ENCODE results near the gene CRELD1.
"Not testable (repeated sequence)": the region's sequence is repeated elsewhere in the genome, so short reads cannot be mapped to it uniquely, and the experiment has no call there.

CRELD1 gene

DNA sequence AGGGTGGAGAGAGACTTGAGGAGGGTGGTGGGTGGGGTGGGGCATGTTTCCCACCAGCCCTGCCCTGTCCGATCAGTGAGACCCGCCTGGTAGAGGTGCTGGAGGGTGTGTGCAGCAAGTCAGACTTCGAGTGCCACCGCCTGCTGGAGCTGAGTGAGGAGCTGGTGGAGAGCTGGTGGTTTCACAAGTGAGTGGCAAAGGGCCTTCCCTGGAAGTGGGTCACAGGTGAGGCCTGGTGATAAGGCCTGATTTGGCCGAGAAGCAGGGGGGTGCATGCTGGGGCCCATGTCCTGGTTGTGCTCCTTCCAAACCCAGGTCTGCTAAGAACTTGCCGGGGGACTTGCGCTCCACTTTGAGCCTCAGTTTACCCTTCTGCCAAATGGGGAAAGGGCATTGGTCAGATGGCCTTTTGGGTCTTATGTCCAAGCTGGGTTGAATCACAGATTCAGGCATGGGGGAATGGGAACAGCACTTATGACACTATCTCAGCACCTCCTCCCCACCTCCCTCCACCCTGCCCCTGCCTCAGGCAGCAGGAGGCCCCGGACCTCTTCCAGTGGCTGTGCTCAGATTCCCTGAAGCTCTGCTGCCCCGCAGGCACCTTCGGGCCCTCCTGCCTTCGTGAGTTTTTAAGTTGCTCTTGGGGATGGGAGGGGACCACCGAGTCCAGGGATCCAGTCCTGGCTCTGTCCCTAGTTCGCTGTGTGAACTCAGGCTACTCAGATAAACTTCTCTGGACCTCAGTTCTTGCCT lies 4.0 kb downstream of the CRELD1 start:
- no peak for DNase-seq

DNA sequence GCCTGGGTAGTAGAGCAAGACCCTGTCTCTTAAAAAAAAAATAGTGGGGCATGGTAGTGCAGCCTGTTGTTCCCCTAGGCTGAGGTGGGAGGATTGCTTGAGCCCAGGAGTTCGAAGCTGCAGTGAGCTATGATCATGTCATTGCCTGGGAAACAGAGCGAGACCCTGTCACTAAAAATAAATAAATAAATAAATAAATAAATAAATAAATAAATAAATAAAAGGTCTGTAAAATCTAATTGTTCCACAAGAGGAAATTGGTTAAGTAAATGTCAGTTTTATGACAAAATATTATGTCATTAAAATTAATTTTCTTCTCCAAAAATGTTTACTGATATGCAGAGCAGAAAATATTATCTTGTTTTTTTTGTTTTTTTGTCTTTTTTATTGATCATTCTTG lies 5.3 kb downstream of the CRELD1 start:
- no peak for DNase-seq

DNA sequence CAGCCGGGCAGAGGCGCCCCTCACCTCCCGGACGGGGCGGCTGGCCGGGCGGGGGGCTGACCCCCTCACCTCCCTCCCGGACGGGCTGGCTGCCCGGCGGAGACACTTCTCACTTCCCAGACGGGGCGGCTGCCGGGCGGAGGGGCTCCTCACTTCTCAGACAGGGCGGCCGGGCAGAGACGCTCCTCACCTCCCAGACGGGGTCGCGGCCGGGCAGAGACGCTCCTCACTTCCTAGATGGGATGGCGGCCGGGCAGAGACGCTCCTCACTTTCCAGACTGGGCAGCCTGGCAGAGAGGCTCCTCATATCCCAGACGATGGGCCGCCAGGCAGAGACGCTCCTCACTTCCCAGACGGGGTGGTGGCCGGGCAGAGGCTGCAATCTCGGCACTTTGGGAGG lies 6.3 kb downstream of the CRELD1 start:
- not testable (repeated sequence) for DNase-seq

DNA sequence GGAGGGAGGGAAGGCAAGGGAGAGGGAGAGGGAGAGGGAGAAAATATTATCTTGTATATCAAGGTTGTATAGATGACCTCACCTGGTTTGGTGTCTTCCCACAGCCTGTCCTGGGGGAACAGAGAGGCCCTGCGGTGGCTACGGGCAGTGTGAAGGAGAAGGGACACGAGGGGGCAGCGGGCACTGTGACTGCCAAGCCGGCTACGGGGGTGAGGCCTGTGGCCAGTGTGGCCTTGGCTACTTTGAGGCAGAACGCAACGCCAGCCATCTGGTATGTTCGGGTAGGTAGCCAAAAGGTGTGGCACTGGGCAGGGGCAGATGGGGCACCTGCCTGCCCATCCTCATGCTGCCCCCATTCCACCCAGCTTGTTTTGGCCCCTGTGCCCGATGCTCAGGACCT lies 7.1 kb downstream of the CRELD1 start:
- DNase-seq: no peak

DNA sequence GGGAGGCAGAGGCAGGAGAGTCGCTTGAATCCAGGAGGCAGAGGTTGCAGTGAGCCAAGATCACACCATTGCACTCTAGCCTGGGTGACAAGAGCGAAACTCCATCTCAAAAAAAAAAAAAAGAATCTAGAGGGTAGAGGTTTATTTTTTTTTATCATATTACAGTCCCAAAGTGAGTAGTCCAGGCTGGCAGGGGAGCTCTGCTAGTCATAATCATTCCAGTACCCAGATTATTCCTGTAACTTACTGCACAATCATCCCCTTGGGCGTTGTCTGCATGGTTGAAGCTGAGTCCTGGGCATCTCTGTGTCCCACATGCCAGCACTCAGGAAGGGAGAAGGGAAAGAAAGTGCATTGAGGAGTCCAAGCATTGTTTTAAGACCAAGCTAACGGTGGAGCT lies 8.5 kb downstream of the CRELD1 start:
- no peak for DNase-seq

DNA sequence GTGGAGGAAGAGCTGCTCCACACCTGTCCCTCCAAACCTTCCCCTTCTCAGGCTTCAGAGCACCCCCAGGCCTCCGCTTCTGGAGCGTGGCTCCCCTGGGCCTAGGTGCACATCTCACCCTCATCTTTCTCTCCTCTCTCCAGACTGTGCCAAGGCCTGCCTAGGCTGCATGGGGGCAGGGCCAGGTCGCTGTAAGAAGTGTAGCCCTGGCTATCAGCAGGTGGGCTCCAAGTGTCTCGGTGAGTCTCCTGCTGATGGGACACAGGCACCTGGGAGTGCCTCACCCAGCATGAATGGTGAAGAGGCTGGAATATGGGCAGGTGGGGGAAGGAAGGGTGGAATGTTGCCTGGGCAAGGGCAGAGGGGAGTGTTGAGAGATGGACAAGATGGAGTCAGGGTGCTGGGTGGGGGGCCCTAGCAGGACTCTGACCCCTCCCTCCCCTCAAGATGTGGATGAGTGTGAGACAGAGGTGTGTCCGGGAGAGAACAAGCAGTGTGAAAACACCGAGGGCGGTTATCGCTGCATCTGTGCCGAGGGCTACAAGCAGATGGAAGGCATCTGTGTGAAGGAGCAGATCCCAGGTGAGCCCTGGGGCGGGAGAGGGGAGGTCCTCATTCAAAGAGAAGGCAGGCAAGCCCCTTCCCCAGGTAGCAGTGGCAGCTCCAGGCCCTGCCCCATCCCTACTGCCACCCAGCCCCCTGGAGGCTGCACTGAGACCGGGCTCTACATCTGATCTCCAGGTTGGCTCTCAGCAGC lies 9.5 kb downstream of the CRELD1 start:
- no peak for DNase-seq

DNA sequence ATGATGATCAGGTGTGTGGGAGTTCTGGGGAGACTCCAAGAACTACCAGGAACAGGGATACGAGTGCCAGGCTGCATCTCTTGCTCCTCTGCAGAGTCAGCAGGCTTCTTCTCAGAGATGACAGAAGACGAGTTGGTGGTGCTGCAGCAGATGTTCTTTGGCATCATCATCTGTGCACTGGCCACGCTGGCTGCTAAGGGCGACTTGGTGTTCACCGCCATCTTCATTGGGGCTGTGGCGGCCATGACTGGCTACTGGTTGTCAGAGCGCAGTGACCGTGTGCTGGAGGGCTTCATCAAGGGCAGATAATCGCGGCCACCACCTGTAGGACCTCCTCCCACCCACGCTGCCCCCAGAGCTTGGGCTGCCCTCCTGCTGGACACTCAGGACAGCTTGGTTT lies 10.6 kb downstream of the CRELD1 start:
- DNase-seq: no peak

DNA sequence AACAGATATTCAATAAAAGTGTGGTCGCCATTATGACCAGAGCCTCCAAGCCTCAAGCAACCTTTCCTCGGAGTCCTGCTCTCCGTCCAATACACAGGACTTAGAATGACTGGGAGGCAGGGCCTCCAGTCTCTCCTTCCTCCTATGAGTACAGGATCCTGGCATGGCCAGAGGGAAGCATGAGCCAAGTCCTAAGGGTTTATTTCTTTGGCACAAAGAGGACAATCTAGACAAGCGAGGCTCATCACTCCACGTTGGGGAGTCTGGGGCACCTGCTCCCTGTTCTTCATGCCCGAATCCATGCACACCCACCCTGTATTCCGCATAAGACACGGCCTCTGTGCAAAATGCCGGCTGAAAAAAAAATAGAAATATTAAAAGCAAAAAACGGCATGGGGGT lies 11.7 kb downstream of the CRELD1 start:
- DNase-seq: no peak

DNA sequence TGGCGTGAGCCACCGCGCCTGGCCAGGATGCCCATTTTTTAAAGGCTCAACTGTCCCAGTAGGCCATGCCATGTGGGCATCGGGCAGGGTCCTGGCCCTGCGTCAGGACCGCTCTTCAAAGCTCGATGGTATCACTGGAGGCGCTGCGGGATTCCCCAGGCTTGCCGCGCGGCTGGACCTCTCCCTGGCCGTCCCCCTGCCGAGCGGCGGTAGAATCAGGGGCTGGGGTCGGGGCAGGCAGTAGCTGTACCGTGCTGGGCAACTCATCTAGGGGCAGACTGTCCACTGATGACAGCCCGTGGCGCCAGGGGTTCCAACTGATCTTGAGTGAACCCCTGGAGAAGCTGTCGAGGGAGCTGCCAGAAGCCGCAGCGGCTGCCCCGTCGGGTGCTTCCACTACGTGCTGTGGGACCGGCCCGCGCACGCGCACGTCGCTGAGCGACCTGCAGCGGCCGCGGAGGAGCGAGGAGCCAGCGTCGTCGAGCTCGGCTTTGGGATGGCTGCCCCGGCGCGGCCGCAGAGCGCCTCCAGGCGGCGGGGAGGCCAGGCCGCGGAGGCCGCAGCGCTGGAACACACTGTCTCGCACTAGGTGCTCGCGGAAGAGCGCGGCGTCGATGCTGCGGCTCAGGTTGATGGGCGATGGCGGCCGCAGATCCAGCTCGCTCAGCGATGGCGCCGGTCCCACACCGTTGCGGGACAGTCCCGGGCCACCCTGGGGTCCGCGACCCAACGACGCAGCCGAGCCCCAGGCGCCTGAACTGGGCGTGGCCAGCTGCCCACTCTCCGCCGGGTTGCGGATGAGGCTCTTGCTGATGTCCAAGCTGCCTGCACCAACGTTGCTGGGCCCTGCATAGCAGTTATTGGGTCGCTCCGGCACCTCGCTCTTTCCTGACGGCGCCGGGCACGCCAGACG lies 12.7 kb downstream of the CRELD1 start:
- DNase-seq: peak; percentile 82

DNA sequence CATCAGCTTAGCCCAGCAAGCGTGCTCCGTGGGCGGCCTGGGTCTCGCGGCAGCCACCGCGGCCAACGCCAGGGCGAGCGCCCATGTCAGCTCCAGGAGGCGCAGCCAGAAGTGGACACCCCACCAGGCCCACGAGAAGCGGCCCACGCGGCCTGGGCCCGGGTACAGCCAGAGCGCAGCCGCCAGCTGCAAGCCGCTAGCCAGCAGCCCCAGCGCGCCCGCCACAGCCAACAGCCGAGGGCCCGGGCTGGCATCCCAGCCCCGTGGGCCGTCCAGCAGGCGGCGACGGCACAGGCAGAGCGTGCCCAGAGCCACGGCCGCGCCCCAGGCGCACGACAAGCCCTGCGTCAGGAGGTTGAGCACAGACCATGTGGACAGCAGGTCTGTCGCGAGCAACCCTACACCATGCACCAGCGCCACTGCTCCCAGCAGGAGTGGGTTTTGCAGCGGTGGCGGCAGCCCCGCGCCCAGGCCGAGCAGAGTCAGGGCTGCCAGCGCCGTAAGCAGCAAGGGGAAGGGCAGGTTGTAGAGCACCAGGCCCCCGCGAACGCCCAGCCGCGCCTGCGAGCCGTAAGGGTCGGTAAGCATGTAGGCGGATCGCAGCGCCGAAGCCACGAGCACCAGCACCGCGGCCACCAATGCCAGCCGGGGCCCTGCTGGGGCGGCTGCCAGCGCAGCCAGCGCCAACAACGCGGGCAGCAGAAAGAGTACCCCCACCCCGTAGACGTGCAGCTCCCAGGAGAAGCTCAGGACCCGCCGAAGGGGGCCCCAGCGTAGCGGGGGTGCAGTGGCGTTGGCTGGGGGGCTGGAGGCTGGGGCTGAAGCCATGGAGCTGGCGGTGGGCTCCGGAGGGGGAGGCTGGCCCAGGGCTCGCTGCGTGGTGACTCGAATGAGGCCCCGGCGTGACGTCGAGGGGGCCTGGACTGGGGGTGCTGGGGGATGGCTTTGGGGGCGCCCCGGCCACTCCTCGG lies 13.7 kb downstream of the CRELD1 start:
- DNase-seq: no peak

DNA sequence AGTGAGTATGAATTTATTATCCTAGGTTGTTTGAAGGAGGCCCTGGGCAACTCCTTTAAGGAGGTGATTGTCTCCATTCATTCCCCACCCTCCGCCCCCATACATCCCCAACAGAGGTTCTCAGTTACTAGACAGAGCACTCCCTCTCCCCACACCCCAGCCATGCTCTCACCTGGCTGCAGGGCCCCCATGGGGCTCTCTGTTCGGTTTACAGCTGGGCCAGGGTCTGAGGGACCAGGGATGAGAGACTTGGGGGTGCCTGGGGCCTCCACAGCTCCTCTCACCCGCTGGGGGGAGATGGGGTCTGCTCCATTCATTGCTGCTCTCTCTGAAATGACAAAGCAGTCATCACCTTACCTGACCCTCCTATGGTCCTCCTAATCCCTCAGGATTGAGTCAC lies 15.0 kb downstream of the CRELD1 start:
- DNase-seq: no peak

DNA sequence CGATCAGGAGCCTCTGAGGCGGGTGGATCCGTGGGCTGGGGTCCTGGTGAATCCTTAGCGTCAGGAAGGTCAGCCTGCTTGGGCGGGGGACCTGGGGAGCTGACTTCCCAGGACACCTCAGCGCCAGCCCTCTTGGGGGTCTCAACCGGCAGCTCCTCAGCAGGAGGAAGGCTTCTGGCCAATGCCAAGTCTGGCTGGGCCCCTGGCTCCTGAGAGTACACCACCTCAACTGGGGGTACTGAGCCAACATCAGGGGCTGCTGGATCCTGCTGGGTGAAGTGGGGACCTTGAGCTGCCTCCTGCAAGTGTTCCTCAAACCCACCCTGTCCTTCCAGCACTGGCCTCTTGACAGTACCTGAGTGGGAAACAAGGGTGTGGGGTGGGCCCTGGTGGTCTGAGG lies 15.5 kb downstream of the CRELD1 start:
- DNase-seq: no peak

DNA sequence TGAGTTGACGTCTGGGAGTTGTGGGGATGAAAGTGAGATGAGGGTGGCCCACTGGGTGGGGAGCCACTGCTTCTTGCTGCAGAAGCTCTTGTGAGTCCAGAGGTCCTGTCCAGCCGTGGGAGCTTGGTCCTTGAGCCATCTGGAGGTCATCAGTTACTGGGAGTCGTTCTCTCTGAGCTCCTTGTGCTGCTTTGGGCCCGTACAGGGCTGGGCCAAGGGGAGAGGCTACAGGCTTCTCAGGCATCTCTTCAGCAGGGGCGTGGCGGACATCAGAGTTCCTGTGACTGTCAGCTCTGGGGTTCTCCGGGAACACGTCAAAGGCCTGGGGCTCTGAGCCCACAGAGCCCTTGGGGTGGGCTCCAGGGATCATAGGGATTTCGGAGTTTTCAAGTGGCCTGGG lies 16.0 kb downstream of the CRELD1 start:
- no peak for DNase-seq

DNA sequence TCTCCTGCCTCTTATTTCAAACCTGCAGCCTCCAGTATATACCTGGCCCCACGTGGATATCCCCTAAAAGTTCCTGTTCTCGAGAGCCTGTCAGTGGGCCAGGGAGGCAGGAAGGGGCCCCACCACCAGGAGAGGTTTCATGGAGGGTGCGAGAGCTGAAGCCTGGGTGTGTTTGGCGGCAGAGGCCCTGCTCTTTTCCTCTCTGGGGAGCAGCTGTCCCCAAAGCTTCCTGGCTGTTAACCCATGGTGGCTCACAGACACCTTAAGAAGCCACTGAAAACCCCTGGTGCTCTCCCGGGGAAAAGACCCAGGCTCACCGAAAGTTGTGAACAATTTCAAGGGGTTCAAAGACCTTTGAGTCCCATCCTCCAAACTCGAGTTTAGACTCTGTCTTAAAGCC lies 17.5 kb downstream of the CRELD1 start:
- DNase-seq: no peak

DNA sequence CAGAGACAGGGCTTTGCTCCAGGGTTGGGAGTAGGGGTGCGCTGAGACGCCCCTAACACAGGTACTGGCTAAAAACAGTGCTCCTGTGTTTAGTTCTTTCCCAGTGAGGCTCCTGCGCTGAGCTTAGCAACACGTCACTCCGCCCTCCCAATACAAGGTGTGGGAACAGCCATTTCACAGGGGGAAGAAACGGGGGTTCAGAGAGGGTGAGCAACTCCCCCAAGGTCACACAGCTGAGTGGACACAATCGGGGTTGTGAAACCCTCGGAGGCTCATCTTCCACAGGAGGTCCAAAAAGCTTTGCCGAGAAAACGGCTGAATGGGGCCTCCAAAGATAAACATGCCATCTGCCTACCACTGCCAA lies 17.9 kb downstream of the CRELD1 start:
- DNase-seq: no peak

DNA sequence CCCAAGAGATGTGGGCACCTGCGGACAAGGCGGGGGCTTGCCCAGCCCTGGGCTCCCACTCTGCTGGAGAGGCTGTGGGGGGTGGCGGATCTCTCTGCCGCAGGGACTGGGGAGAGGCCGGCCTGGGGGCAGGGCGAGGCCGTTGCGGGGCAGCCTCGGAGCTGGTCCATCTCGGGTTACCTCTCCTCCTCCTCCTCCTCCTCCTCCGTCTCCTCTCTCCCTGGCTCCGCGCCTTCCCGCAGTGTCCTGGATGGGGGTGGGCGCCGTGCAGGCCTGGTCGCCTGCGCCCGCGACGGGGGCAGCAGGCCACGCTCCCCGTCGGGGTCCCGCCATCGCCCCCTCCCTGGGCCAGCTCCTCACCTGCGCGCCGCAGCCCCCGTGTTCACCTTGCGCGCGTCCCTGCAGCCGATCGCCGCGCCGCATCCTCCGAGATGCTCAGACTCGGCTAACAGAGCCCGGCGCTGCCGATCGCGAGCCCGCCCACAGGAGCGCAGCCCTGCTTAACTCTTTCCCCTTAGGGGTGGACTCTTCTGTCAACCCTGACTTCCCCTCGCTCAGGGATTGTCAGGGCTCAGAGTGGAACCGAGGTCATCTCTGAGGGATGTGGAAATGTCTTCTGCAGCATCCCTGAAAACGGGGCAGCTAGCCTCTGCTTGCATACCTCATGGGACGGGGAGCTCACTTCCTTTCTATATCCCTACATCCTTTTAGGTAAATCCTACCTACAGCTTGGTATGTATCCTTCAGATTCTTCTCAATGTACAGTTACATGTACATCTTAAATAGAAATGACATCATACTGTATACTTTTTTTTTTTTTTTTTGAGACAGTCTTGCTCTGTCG lies 18.6 kb downstream of the CRELD1 start, which contains the start of gene PRRT3:
Gene PRRT3 (minus strand): TSS at position 447 of the 844 bp plus-strand sequence. CDS start 2,293 bp downstream, outside the sequence.
- DNase-seq: peak; percentile 33

DNA sequence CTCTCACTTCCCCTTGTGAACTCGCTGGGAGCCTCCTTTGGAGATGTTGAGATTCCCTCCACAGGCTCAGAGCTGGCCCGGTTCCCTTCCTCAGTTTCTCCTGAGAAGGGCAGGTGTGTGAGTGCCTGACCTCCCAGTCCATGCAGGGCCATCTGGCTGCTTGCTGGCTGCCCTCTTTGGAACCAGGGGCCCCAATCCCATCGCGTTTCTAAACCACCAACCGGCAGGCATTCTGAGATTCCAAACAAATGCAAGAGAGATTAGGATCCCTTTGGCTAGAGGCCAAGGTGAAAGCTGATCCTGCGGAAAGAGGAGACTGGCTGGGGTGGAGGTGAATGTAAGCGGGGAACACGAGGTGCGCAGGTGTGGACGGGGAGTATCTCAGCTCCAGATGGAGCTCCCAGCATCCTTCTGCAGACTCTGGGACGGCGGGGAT lies 21.5 kb downstream of the CRELD1 start:
- peak; percentile 82 for DNase-seq

DNA sequence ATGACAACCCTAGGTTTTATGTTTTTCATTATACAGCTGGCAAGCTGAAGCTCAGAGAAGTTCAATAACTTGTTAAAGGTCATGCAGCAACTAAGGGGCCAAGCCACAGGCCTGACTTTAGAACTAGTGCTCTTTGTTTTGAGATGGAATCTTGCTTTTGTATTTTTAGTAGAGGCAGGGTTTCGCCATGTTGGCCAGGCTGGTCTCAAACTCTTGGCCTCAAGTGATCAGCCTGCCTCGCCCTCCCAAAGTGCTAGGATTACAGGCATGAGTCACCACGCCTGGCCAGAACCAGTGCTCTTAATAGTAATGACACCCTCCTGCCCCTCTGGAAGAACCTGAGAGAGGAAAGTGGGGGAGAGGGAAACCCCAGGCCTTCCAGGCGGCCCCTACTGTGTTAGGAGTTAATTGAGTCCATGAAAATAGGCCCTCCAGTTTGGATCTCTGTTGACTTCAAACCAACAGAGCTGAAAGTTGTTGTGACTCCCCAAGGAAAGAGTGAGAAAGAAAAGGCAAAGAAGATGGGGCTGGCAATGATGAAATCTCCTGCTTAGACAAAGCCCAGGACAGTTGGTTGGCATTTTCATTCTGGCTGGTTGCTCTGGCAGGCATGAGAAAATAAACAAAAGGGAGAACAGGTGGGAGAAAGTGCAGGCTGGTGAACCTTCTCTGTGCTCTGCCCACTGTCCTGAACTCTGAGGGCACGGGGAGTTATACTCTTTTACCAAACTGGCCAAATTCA lies 22.1 kb downstream of the CRELD1 start:
- no peak for DNase-seq

DNA sequence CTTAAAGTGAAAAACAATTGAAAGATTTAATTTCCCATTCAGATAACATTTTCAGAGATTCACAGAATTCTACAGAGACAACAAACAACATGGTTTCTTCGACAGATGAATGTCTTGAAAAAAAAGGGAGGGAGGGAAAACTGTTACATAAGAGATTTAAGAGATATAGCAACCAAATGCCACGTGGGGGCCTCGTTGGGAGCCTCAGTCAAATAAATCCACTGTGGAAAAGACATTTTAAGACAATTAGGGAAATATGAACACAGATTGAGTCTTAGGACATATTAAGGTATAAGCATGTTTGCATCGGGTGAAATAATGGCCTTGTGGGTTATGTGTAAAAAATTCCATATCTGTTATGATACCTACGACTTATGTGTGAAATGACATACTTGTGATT lies 23.6 kb downstream of the CRELD1 start:
- DNase-seq: no peak

DNA sequence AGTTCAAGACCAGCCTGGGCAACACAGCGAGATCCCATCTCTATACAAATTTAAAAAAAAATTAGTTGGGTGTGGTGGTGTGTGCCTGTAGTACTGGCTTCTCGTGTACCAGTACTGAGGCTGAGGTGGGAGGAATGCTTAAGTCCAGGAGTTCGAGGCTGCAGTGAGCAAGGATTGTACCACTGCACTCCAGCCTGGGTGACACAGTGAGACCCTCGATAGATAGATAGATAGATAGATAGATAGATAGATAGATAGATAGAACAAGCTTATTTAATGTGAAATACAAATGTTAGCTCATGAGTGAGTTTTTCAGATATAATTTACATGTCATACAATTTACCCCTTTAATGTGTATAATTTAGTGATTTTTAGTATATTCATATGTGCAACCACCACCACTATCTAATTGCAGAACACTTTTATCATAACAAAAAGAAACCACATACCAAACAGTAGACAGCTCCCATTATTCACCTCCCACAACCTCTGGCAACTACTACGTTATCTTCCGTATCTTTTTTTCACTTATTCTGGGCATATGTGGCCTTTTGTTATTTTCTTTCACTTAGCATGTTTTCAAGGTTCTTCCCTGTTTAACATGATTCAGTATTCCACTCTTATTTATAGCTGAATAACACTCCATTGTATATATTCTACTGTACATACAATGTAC lies 31.7 kb downstream of the CRELD1 start:
- DNase-seq: no peak
